ENCODE measurements around the gene MICAL2. TPM values are rescaled to one million over a fixed set of nuclear protein-coding genes. Genes with fewer than 3 reads are reported as not detected.

The MICAL2 gene
- total and polyA plus RNA-seq, 2 of the 13 experiments (the other 11 are each of a cell fraction or from before 2014, with no cell fraction given) = 0.78 to 1.1 TPM

- H3K27me3 ChIP-seq (ENCODE audit: control insufficient read depth in 1 of 2, insufficient read depth in 2 of 2, low read length in 2 of 2) = no peaks in the 10 kb centered on the region
- H3K4me2 ChIP-seq (ENCODE audit: low read depth, low read length) = no peak overlapping the region
- BruUV-seq (replicated peaks) = no TSS peak
- ChIA-PET POLR2A (no interaction called here), CTCF (ENCODE audit: low intra/inter-chr PET ratio, low total read pairs) (no interaction called here)
- no peaks in the 10 kb centered on the region for H3K79me2 ChIP-seq (ENCODE audit: insufficient read depth, low read length)
- H3K36me3 ChIP-seq (replicated peaks in 1 of 2; ENCODE audit: control insufficient read depth in 1 of 2, insufficient read depth in 2 of 2, low read length in 2 of 2) = no peaks in the 10 kb centered on the region
- no peak for DNase-seq (ENCODE audit: low spot score)
- no peak for FAIRE-seq
- intact Hi-C loops (cut with micrococcal nuclease; ENCODE audit: unreplicated experiment) (no loop called here), in situ Hi-C loops (cut with HindIII; ENCODE audit: extremely low pct_ligation_motif_present, low pct_unique_long_range_greater_than_20kb) (no loop called here)
- H3K9ac ChIP-seq (ENCODE audit: insufficient read depth, low read depth, low read length) = no peak overlapping the region
- ATAC-seq = no peak
- H3K4me3 ChIP-seq (replicated peaks in 1 of 3; ENCODE audit: insufficient read depth in 1 of 3, low read depth in 2 of 3, low read length in 3 of 3) = no peak overlapping the region
- no peak overlapping the region for H2AFZ ChIP-seq (ENCODE audit: low read length)
- no peaks in the 10 kb centered on the region for H4K20me1 ChIP-seq (ENCODE audit: insufficient read depth, low read length)
- WGBS (ENCODE audit: low lambda C conversion rate) = 93% methylated on average over 6 of the region's 6 CpGs
- no peak overlapping the region for H3K27ac ChIP-seq (ENCODE audit: extremely low read length, insufficient read depth, low read length)
- H3K9me3 ChIP-seq (ENCODE audit: low read length) = no peaks in the 10 kb centered on the region
- peaks cover 86% of the 10 kb centered on the region for H3K4me1 ChIP-seq (ENCODE audit: insufficient read depth, low read length)
- no peak for TF ChIP-seq TEAD2 (CRISPR knock-in tag; IDR thresholded peaks at IDR 0.05)
- no peak for TF ChIP-seq TAF1 (CRISPR knock-in tag; IDR thresholded peaks at IDR 0.05)
- TF ChIP-seq, protein P1, sequence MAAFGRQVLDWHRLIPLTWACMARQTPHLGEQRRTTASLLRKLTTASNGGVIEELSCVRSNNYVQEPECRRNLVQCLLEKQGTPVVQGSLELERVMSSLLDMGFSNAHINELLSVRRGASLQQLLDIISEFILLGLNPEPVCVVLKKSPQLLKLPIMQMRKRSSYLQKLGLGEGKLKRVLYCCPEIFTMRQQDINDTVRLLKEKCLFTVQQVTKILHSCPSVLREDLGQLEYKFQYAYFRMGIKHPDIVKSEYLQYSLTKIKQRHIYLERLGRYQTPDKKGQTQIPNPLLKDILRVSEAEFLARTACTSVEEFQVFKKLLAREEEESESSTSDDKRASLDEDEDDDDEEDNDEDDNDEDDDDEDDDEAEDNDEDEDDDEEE (CRISPR knock-in tag; IDR thresholded peaks at IDR 0.05) = no peak
- TF ChIP-seq ZNF382 (CRISPR knock-in tag; IDR thresholded peaks at IDR 0.05; ENCODE audit: borderline replicate concordance) = no peak
- TF ChIP-seq SRSF1 (optimal IDR thresholded peaks at IDR 0.05; ENCODE audit: low read depth, low read length) = no peak
- no peak for TF ChIP-seq BRF2 (CRISPR knock-in tag; IDR thresholded peaks at IDR 0.05)
- no peak for TF ChIP-seq GZF1 (CRISPR knock-in tag; IDR thresholded peaks at IDR 0.05)
- TF ChIP-seq, protein P2, sequence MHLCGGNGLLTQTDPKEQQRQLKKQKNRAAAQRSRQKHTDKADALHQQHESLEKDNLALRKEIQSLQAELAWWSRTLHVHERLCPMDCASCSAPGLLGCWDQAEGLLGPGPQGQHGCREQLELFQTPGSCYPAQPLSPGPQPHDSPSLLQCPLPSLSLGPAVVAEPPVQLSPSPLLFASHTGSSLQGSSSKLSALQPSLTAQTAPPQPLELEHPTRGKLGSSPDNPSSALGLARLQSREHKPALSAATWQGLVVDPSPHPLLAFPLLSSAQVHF (CRISPR knock-in tag; IDR thresholded peaks at IDR 0.05) = no peak
- TF ChIP-seq MIER2 (CRISPR knock-in tag; IDR thresholded peaks at IDR 0.05) = no peak
- no peak for TF ChIP-seq NFE2L2 (IDR thresholded peaks at IDR 0.05; ENCODE audit: low read length)
- TF ChIP-seq, protein P3, sequence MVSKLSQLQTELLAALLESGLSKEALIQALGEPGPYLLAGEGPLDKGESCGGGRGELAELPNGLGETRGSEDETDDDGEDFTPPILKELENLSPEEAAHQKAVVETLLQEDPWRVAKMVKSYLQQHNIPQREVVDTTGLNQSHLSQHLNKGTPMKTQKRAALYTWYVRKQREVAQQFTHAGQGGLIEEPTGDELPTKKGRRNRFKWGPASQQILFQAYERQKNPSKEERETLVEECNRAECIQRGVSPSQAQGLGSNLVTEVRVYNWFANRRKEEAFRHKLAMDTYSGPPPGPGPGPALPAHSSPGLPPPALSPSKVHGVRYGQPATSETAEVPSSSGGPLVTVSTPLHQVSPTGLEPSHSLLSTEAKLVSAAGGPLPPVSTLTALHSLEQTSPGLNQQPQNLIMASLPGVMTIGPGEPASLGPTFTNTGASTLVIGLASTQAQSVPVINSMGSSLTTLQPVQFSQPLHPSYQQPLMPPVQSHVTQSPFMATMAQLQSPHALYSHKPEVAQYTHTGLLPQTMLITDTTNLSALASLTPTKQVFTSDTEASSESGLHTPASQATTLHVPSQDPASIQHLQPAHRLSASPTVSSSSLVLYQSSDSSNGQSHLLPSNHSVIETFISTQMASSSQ (IDR thresholded peaks at IDR 0.05; ENCODE audit: low read depth) = no peak
- TF ChIP-seq, protein P3 (CRISPR knock-in tag; IDR thresholded peaks at IDR 0.05; ENCODE audit: borderline replicate concordance) = no peak
- no peak for TF ChIP-seq ATAD3A (CRISPR knock-in tag; IDR thresholded peaks at IDR 0.05)
- TF ChIP-seq THRA (CRISPR knock-in tag; IDR thresholded peaks at IDR 0.05; ENCODE audit: borderline replicate concordance) = no peak
- TF ChIP-seq GRHL1 (CRISPR knock-in tag; conservative IDR thresholded peaks at IDR 0.05) = no peak
- TF ChIP-seq NFYC (CRISPR knock-in tag; IDR thresholded peaks at IDR 0.05) = no peak
Observed at GRCh38 chr11:12221051-12221535, 110.7 kb downstream of the MICAL2 start.
